OCI-LY7 (cell line): Measurements from ENCODE around the gene TMPRSS2. TPM values are rescaled to one million over a fixed set of nuclear protein-coding genes. Genes with fewer than 3 reads are reported as not detected.

Experiments used
- BruUV-seq: library from RNA; stranded (reverse); fragments of 400-500 nt; replicated peaks from 2 replicates; lab custom pipeline; 2021; lab: Mats Ljungman, UMichigan
- CTCF ChIA-PET: fragments of 300-600 bp; sonication (Branson Sonifier 250); formaldehyde crosslinking; loops from one replicate; lab custom pipeline; 2022; ENCODE audit warnings: antibody characterized with exemption; ENCODE audit not compliant: unreplicated experiment; lab: Charles Lee
- POLR2A ChIA-PET: fragments of 300-600 bp; sonication (Branson Sonifier 250); formaldehyde crosslinking; loops from one replicate; lab custom pipeline; 2022; ENCODE audit warnings: antibody characterized with exemption; lab: Charles Lee
- DNase-seq: peaks from one replicate; pipeline ENCODE4 v3.0.0-alpha.2; 2015; ENCODE audit warnings: low spot score
- H2AFZ ChIP-seq: fragments of 200-600 bp; sonication (generic), shearing (Covaris generic); 2 replicates; pipeline ENCODE4 v1.6.1; 2014; ENCODE audit warnings: mild to moderate bottlenecking, antibody characterized with exemption, low read length, moderate library complexity
- H3K27ac ChIP-seq: fragments of 200-600 bp; sonication (generic); 2 replicates; pipeline ENCODE4 v1.5.1; 2014; ENCODE audit warnings: mixed run types, low read depth, mild to moderate bottlenecking, moderate library complexity, low read length, inconsistent platforms; ENCODE audit not compliant: poor library complexity, severe bottlenecking
- H3K36me3 ChIP-seq: fragments of 200-600 bp; sonication (generic); 2 replicates; pipeline ENCODE4 v1.6.1; 2014; ENCODE audit warnings: mild to moderate bottlenecking, antibody characterized with exemption, low read length, moderate library complexity, mixed read lengths; ENCODE audit not compliant: insufficient read depth
- H3K4me1 ChIP-seq: fragments of 200-600 bp; sonication (generic); 2 replicates; pipeline ENCODE4 v1.5.1; 2014; ENCODE audit warnings: mild to moderate bottlenecking, low read length; ENCODE audit not compliant: insufficient read depth, poor library complexity, severe bottlenecking
- H3K4me2 ChIP-seq: fragments of 200-600 bp; sonication (generic); 2 replicates; pipeline ENCODE4 v1.6.1; 2014; ENCODE audit warnings: mild to moderate bottlenecking, low read length
- H3K4me3 ChIP-seq: fragments of 200-600 bp; sonication (generic); 2 replicates; pipeline ENCODE4 v1.5.1; 2014; ENCODE audit warnings: mild to moderate bottlenecking, low read depth, low read length; ENCODE audit not compliant: poor library complexity, severe bottlenecking
- H3K79me2 ChIP-seq: fragments of 200-600 bp; sonication (generic); 2 replicates; pipeline ENCODE4 v1.6.1; 2016; ENCODE audit warnings: low read depth, mild to moderate bottlenecking, low read length, moderate library complexity, mixed read lengths; ENCODE audit not compliant: insufficient read depth
- H3K9me2 ChIP-seq: fragments of 200-600 bp; sonication (generic); 2 replicates; pipeline ENCODE4 v1.6.1; 2016; ENCODE audit warnings: mild to moderate bottlenecking, low read length, mixed read lengths; ENCODE audit not compliant: insufficient read depth
- H3K9me3 ChIP-seq: fragments of 200-600 bp; sonication (generic); 2 replicates; pipeline ENCODE4 v1.6.1; 2014; ENCODE audit warnings: mild to moderate bottlenecking, mixed run types, low read length, mixed read lengths
- H4K20me1 ChIP-seq: fragments of 200-600 bp; sonication (generic); 2 replicates; pipeline ENCODE4 v1.6.1; 2014; ENCODE audit warnings: mild to moderate bottlenecking, antibody characterized with exemption, low read length, moderate library complexity, mixed read lengths; ENCODE audit not compliant: insufficient read depth
- CTCF ChIP-seq: fragments of 200-600 bp; sonication (generic); conservative IDR thresholded peaks from 2 replicates; pipeline ENCODE4 v1.5.1; 2014; ENCODE audit warnings: mild to moderate bottlenecking, antibody characterized with exemption, low read length, moderate library complexity, mixed read lengths
- EZH2phosphoT487 ChIP-seq: fragments of 200-600 bp; sonication (generic); IDR thresholded peaks from 2 replicates; pipeline ENCODE4 v1.6.1; 2018; ENCODE audit warnings: low read depth, borderline replicate concordance, mild to moderate bottlenecking, mixed run types, antibody characterized with exemption, low read length, moderate library complexity, mixed read lengths
- intact Hi-C: fragments of 100-400 bp; cut with micrococcal nuclease; formaldehyde crosslinking; loops from one replicate; pipeline ENCODE4 v1.10.0; 2022; ENCODE audit not compliant: unreplicated experiment
- total RNA-seq, 2 experiments: library from RNA; depleted of rRNA in 1 of 2; stranded (reverse); fragments of >200 nt in 1 of 2; shearing (Covaris generic) in 1 of 2; gene quantifications; 2 replicates each; pipeline ENCODE4 v1.2.3, GENCODE V29; 2014 to 2022

The TMPRSS2 gene
- total RNA-seq, 2 experiments from 2014 or later: 0.09 TPM; not detected in 1

- H3K27ac ChIP-seq: no peak overlapping the region
- no peaks in the 10 kb centered on the region for H3K9me3 ChIP-seq
- BruUV-seq: no TSS peak
- peaks cover 11% of the 10 kb centered on the region for H3K4me1 ChIP-seq
- intact Hi-C loops: no loop called here
- H3K36me3 ChIP-seq: no peaks in the 10 kb centered on the region
- ChIA-PET CTCF (no interaction called here), POLR2A (no interaction called here)
- no peaks in the 10 kb centered on the region for H3K79me2 ChIP-seq
- no peak overlapping the region for H3K4me2 ChIP-seq
- no peak overlapping the region for H3K4me3 ChIP-seq
- H2AFZ ChIP-seq: no peak overlapping the region
- DNase-seq: no peak
- no peaks in the 10 kb centered on the region for H3K9me2 ChIP-seq
- no peak for TF ChIP-seq EZH2phosphoT487
- no peak for TF ChIP-seq CTCF
- H4K20me1 ChIP-seq: no peaks in the 10 kb centered on the region
Observed at GRCh38 chr21:41480086-41480690, 27.8 kb downstream of the TMPRSS2 start.

GRCh38 chr21:41479686-41480085 is 28.3 kb downstream of the TMPRSS2 start:
- intact Hi-C loops: no loop called here
- ChIA-PET POLR2A (no interaction called here), CTCF (no interaction called here)
- Histone ChIP-seq H3K4me2 (no peak overlapping the region), H4K20me1 (no peaks in the 10 kb centered on the region), H3K36me3 (no peaks in the 10 kb centered on the region), H2AFZ (no peak overlapping the region), H3K79me2 (no peaks in the 10 kb centered on the region), H3K9me3 (no peaks in the 10 kb centered on the region), H3K4me1 (peaks cover 11% of the 10 kb centered on the region), H3K4me3 (no peak overlapping the region), H3K9me2 (no peaks in the 10 kb centered on the region), H3K27ac (no peak overlapping the region)
- no peak for TF ChIP-seq EZH2phosphoT487
- TF ChIP-seq CTCF: no peak
- no TSS peak for BruUV-seq
- DNase-seq: no peak

GRCh38 chr21:41478319-41479177 is 29.4 kb downstream of the TMPRSS2 start:
- Histone ChIP-seq H3K79me2 (no peaks in the 10 kb centered on the region), H3K4me2 (0 out of 2 replicates have a peak overlapping the region, but pooled peaks have one; percentile 17), H3K4me3 (no peak overlapping the region), H3K4me1 (peaks cover 11% of the 10 kb centered on the region), H4K20me1 (no peaks in the 10 kb centered on the region), H3K9me3 (no peaks in the 10 kb centered on the region), H3K36me3 (no peaks in the 10 kb centered on the region), H3K9me2 (no peaks in the 10 kb centered on the region), H2AFZ (no peak overlapping the region), H3K27ac (no peak overlapping the region)
- TF ChIP-seq EZH2phosphoT487: no peak
- no peak for TF ChIP-seq CTCF
- ChIA-PET CTCF (no interaction called here), POLR2A (no interaction called here)
- no TSS peak for BruUV-seq
- intact Hi-C loops: no loop called here
- no peak for DNase-seq
